SK-N-MC (cell line): Measurements from ENCODE around the gene TCERG1L.

Experiments used
- DNase-seq: peaks from one replicate; pipeline ENCODE4 v3.0.0-alpha.2; 2011; ENCODE audit warnings: low read depth, low spot score
- H3K27ac ChIP-seq: fragments of 200-600 bp; sonication (generic); 2 replicates; pipeline ENCODE4 v1.5.1; 2016; ENCODE audit warnings: mixed run types
- H3K36me3 ChIP-seq: fragments of 200-600 bp; sonication (generic); 2 replicates; pipeline ENCODE4 v1.6.1; 2017; ENCODE audit warnings: antibody characterized with exemption, low read length, mixed read lengths; ENCODE audit not compliant: insufficient read depth
- H3K4me3 ChIP-seq: fragments of 200-600 bp; sonication (generic); 2 replicates; pipeline ENCODE4 v1.5.1; 2016
- H3K9ac ChIP-seq: fragments of 200-600 bp; sonication (generic); 2 replicates; pipeline ENCODE4 v1.8.0; 2017; ENCODE audit warnings: mixed run types, mixed read lengths; ENCODE audit not compliant: insufficient read length
- H3K9me3 ChIP-seq: fragments of 200-600 bp; sonication (generic); 2 replicates; pipeline ENCODE4 v1.6.1; 2017; ENCODE audit warnings: low read depth, mild to moderate bottlenecking, antibody characterized with exemption, low read length, moderate library complexity, mixed read lengths
- EZH2 ChIP-seq: fragments of 200-600 bp; sonication (generic); IDR thresholded peaks from one replicate; pipeline ENCODE4 v1.6.1; 2017; ENCODE audit warnings: antibody characterized with exemption
- FOXP2 ChIP-seq: optimal IDR thresholded peaks from 2 replicates; pipeline ENCODE3; 2011; ENCODE audit warnings: mild to moderate bottlenecking, moderate library complexity; ENCODE audit not compliant: insufficient read depth; ENCODE audit errors: extremely low read length, control extremely low read depth
- POLR2AphosphoS5 ChIP-seq: IDR thresholded peaks from 2 replicates; pipeline ENCODE4 v1.6.1; 2012; ENCODE audit warnings: mild to moderate bottlenecking, low read depth, low read length, borderline replicate concordance

The TCERG1L gene

GRCh38 chr10:131047501-131047900, 264.0 kb downstream of the TCERG1L start:
- Histone ChIP-seq H3K9me3 (no peaks in the 10 kb centered on the region), H3K27ac (no peak overlapping the region), H3K4me3 (no peak overlapping the region), H3K36me3 (no peaks in the 10 kb centered on the region), H3K9ac (no peak overlapping the region)
- no peak for DNase-seq
- no peak for TF ChIP-seq FOXP2
- TF ChIP-seq EZH2 = no peak
- TF ChIP-seq POLR2AphosphoS5 = no peak

- Histone ChIP-seq H3K9me3 (no peaks in the 10 kb centered on the region), H3K9ac (no peak overlapping the region), H3K36me3 (no peaks in the 10 kb centered on the region), H3K27ac (no peak overlapping the region), H3K4me3 (no peak overlapping the region)
- DNase-seq = no peak
- no peak for TF ChIP-seq FOXP2
- TF ChIP-seq EZH2 = no peak
- no peak for TF ChIP-seq POLR2AphosphoS5
Observed at GRCh38 chr10:131046194-131046593, 265.3 kb downstream of the TCERG1L start.

DNA sequence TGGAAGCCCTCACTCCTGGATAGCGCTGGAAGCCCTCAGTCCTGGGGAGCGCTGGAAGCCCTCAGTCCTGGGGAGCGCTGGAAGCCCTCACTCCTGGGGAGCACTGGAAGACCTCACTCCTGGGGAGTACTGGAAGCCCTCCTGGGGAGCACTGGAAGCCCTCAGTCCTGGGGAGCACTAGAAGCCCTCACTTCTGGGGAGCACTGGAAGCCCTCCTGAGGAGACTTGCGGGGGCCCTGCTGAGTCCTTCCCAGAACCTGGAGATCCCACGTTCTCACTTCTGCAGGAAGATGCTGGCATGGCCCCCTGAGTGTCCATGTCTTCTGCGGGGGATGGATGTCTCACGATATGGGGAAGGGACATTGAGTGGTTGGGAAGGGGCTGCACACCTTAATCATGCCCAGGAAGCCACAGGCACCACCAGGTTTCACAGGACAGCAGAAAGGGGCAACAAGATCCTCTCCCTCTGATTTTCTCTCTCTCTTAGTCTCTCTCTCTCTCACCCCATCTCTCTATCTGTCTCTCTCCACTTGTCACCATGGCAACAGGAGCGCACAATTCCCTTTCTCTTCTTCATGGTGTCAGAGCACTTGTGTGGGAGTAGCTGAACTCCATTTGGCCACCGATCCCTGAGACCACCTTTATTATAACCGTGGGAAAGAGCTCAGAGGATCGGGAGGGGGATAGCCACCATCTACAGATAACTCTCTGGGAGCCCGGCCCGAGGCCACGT, 267.0 kb downstream of the TCERG1L start:
- no peak overlapping the region for H3K27ac ChIP-seq
- H3K36me3 ChIP-seq = no peaks in the 10 kb centered on the region
- TF ChIP-seq EZH2 = no peak
- no peak for TF ChIP-seq POLR2AphosphoS5
- no peak for TF ChIP-seq FOXP2
- H3K4me3 ChIP-seq = no peak overlapping the region
- no peaks in the 10 kb centered on the region for H3K9me3 ChIP-seq
- DNase-seq = no peak
- H3K9ac ChIP-seq = no peak overlapping the region

GRCh38 chr10:131043039-131043691, 268.4 kb downstream of the TCERG1L start:
- no peaks in the 10 kb centered on the region for H3K36me3 ChIP-seq
- DNase-seq = no peak
- TF ChIP-seq POLR2AphosphoS5 (no peak), FOXP2 (no peak), EZH2 (no peak)
- no peak overlapping the region for H3K9ac ChIP-seq
- H3K4me3 ChIP-seq = no peak overlapping the region
- H3K9me3 ChIP-seq = no peaks in the 10 kb centered on the region
- no peak overlapping the region for H3K27ac ChIP-seq
